GM19467 (cell line): Measurements from ENCODE around the gene KCNH3.
"Not testable (repeated sequence)": the region's sequence is repeated elsewhere in the genome, so short reads cannot be mapped to it uniquely, and the experiment has no call there.

Source experiments
- ATAC-seq: cut with Tn5 transposase; IDR thresholded peaks from one replicate; pipeline ENCODE4 v1.9.1; 2021; ENCODE audit warnings: mild to moderate bottlenecking, moderate library complexity; ENCODE audit not compliant: unreplicated experiment

KCNH3 gene, protein sequence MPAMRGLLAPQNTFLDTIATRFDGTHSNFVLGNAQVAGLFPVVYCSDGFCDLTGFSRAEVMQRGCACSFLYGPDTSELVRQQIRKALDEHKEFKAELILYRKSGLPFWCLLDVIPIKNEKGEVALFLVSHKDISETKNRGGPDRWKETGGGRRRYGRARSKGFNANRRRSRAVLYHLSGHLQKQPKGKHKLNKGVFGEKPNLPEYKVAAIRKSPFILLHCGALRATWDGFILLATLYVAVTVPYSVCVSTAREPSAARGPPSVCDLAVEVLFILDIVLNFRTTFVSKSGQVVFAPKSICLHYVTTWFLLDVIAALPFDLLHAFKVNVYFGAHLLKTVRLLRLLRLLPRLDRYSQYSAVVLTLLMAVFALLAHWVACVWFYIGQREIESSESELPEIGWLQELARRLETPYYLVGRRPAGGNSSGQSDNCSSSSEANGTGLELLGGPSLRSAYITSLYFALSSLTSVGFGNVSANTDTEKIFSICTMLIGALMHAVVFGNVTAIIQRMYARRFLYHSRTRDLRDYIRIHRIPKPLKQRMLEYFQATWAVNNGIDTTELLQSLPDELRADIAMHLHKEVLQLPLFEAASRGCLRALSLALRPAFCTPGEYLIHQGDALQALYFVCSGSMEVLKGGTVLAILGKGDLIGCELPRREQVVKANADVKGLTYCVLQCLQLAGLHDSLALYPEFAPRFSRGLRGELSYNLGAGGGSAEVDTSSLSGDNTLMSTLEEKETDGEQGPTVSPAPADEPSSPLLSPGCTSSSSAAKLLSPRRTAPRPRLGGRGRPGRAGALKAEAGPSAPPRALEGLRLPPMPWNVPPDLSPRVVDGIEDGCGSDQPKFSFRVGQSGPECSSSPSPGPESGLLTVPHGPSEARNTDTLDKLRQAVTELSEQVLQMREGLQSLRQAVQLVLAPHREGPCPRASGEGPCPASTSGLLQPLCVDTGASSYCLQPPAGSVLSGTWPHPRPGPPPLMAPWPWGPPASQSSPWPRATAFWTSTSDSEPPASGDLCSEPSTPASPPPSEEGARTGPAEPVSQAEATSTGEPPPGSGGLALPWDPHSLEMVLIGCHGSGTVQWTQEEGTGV

DNA sequence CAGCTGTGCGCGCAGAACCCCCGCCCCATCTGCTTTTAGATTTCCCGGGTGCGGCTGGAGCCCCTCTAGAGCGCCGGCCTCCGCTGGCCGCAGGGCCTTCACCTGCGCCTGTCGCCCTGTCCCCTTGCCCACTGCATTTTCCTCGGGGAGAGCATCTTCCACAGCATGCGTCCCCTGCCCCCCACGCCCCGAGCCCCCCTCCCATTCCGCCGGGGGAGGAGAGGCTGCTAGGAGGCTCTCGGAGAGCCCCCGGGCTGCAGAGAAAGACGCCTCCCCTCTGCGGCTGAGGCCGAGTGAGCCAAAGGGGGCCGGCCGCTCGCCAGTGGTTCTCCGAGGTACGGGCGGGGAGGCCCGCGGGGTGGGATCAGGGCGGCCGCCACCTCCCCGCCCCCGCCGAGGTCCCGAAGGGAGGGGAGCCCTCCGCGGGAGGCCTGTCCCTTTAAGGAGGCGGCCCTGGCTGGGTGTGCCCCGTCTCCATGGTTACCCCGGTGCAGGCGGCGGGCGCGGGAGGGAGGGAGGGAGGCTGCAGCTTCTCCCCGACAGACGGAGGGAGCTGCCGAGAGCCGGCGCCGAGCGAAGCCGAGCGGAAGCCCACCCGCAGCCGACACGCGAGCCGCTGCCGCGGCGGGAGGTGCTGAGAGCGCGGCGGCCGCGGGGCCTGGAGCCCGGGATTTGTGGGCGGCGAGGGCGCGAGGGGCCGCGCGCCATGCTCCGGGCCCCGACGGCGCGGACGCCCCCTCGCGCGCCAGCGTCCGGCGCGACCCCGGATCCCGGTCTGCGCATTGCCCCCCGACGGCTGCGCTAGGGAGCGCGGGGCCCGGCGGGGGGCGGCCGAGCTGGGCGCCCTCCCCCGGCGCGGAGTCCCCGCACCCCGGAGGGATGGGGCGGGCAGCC lies at the start of gene KCNH3:
Gene KCNH3 (plus strand): TSS at position 521 of the 894 bp plus-strand sequence. CDS start 387 bp downstream, outside the sequence.
- no peak for ATAC-seq

DNA sequence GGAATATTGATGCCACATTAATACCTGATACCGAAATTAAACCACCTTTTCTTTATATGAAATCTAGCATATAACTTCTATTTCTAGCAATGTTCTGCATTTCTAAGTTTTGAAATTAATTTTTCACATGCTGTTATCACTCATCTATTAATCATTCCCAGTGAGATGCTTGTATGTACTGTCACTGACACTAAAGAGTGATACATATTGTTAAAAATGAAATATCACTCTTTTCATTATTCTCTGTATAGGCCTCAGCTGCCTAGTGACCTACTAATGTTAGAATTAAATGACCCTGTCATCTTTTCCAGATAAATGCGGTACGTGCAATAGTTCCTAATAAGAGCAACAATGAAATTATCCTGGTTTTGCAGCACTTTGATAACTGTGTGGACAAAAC lies 49.7 kb upstream of the KCNH3 start:
- no peak for ATAC-seq

DNA sequence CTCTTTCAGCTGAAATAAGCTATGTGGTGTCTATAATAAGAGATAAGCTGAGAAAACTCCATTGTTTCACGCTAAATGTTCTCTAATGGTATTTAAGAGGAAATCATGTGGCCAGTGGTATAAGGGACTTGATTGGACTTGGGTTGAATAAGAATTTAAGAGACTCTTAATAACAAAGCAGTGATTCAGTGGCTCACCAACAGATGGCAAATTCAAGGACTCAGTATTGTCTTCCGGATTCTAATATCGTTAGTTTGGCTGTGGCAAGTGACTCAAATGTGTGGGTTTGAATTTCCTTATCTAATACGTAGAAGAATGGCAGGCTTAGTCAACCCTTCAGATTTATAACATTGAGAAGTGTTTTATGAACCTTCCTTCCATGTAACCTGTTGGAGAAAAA lies 49.1 kb upstream of the KCNH3 start:
- no peak for ATAC-seq

DNA sequence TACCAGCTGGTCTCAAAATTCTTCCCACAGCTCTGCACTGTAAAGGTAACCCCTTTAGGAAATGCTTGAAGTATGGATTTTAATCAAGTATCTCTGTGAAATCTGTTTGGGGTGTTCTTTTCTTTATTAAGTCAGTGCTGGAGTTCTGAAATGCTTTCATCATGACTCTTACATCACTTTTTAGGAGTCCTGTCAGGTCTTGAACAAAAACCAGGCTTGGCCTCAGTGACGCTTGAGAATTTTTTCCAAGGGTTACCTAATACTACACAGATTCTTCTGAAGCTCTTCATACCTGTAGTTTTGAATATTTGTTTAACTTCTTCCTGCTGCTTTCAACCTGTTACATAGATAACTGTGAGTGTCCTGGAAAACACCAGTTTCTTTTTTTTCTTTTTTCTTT lies 47.0 kb upstream of the KCNH3 start:
- no peak for ATAC-seq

DNA sequence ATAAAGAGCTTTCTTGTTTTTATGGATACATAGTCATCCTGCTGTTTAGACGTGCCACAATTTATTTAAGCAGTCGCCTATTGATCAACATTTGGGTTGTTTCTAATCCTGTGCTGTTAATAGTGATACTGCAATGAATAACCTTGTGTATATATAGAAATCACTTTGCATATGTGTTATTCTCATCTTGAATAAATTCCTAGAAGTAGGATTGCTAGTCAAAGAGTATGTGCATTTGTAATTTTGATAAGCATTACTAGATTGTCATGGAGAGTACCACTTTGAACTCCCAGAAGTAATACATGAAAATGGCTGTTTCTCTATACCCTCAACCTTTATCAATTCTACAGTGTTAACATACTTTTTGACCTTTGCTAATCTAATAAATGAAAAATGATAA lies 44.9 kb upstream of the KCNH3 start:
- ATAC-seq, result no peak

DNA sequence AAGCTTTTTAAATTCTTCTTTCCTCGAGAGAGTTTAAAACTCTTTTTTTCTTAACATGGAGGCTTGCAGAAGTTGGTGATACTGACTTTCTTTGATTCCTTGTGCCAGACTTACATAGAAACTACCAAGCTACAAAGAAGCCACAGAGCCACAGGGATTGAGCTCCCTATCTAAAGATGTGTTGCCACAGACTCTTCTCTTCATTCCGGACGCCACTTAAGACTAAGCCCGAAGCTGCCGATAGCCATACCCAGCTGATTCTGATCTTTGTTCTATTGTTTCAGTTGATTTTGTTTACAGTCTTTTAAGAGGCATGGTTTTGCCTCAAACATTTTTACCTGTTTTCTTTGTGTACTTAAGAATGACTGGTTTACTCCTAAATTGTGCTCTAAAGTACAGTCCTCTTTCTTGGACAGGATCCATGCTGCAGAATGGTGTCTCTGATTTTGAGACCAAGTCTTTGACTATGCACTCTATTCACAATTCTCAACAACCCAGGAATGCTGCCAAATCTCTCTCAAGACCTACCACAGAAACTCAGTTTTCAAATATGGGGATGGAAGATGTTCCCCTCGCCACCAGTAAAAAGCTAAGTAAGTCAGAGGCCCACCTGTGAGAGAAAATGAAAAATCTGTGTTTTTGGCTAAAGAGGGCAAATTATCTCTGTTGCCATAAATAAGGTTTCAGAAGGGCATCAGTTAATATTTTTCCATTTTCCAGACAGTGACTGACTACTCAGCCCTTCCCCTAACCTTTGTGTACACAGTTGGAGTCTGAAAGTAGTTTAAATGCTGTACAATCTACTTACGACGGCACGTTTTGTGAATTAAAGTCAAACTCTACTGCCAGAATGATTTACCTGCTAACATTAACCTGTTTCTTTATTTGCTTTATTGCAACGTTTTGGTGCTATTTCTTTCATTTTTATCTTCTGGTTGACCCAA lies 42.1 kb upstream of the KCNH3 start:
- no peak for ATAC-seq

DNA sequence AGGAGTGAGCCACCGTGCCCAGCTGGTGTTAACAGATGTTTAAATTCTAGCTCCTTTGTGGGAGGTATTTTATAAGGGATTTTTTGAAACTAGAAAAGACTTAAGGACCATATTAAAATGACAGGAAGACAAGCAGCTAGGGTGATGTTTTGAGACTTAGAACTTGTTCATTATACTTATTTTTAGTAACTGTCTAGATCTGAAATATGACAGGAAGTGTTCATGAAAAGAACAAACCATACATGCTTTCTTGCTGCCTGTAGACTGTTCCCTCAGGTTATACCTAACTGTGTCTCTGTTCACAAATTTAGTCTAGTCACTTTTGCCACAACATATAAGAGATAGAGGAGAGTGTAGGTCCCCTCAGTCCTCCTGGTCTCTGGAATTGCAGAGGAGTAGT lies 36.9 kb upstream of the KCNH3 start:
- no peak for ATAC-seq

DNA sequence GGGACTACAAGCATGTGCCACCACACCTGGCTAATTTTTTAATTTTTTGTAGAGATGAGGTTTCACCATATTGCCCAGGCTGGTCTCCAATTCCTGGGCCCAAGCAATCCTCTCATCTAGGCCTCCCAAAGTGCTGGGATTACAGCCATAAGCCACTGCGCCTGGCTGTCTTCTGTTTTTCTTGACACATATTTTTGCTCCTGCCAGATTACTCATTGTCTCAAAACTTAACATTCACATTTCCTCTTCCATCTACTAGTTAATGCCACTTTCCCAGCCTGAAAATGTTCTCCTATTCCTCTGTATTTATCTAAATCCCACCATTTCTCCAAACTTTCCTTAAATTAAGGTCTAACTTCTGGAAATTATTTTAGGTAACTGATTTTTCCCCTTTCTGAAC lies 36.2 kb upstream of the KCNH3 start:
- ATAC-seq, result no peak

DNA sequence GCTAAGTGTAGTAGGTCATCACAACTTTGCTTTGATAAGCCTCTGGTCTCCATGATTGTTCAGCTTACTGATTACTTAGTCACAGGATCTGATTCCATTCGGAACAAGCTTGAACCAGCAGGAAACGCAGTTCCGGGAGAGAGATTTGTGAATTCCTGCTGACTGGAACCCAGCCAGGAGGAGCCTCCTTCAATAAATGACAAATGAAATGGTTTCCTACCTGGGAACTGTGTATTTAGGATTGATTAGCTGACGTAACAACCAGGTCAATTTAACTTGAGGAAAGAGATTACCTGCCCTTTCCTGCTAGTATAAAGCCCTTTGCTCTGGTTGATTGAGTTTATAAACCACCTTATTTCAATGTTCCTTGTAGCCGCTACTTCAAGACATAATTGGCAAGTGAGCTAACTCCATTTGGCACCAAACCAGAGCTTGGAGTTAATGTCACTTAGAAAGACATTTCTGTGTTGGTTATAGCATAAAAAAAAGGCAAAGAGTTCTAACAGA lies 35.1 kb upstream of the KCNH3 start:
- no peak for ATAC-seq

DNA sequence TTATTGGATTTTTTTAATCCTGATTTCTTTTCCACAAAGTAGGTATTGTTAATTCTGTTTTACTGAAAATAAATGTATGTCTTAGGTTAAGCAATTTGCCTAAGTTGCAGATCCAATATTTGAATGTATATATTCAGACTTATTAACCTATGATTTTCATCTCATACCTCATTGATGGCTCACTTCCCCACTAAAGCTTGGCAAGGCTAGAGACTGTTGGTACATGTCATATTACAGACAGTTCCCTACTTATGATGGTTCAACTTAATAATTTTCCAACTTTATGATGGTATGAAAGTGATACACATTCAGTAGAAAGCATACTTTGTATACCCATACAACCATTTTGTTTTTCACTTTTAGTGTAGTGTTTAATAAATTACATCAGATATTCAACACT lies 33.2 kb upstream of the KCNH3 start:
- ATAC-seq, result no peak

DNA sequence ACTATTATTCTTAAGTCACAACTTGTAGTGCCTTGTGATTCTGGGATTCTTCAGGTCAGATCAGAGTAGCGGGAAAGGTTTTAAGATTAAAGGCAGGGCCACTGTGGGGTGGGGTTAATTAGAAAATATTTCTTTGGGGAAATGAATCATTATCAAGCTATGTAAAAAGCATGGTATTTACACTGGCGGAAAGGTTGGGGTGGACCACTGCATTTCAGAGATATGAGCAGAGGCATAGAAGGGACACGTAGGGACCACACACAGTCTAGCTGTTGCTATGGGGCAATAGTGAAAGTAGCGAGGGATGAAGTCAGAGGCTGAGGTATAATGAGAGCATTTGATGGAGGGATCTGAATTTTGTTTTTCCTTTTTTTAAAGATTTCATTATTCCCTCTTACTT lies 31.7 kb upstream of the KCNH3 start:
- ATAC-seq, result no peak

DNA sequence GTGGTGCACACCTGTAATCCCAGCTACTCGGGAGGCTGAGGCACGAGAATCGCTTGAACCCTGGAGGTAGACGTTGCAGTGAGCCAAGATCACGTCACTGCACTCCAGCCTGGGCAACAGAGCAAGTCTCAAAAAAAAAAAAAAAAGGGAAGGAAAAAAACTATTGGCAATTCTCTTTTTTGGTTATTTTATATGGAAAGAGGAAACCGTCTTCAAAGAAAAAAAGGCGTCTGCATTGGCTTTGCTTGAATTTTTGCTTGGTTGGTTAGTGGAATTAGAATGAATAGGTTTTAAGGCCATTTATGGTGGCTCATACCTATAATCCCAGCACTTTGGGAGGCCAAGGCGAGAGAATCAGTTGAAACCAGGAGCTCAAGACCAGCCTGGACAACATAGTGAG lies 29.1 kb upstream of the KCNH3 start:
- ATAC-seq, result not testable (repeated sequence)

DNA sequence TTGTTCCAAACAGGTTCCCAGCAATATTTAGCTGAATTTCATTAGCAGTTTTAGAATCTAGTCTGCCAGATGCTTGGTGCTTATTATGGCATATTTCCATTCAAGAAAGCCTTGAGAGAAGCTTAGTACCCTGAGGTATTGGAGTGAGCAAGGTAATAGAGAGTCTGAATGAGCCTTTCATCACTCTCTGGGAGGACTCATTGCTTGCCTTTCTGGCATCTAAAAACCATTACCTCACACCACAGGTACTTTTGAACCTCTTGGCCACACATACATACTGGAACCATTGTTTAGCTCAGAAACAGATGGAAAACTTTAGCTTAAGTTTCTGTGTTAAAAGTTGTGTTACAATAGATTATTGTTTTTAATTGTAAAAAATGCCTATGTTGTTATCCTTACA lies 27.4 kb upstream of the KCNH3 start:
- no peak for ATAC-seq

DNA sequence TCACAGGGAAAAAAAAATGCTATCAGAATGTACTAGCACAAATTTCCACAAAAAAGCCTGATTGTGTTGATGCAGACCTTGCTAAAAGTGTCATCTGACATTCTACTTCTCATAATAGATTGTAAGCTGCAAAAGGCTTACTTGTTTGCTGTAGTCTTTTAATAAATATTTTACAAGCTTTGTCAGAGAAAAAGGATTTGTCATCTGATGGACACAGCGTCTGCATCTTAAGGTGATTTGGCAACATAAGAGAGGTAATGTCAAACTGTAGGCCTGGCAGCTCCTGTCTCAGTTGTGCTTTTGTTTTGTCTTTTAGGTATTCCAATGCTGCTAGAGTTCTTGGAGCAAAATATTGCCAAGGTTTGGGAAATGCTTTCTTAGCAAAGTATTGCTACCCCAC lies 26.3 kb upstream of the KCNH3 start:
- ATAC-seq, result no peak

DNA sequence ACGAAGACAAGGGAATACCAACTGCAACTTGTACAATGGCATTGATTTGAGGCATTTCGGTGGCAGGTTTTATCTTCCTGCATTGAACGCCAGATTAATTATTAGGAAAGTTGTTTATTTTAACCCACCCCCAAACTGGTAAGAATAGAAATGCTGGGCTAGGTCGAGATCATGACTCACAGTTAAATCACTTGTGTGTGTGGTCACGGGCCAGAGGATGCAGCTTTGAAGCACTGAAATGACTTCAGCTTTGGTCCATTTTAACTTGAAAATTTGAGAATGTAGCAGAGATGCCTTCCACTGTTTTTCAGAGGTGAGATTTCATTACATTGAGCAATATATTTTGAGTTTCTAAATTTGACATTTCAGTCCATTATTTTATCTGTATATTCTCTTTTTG lies 23.6 kb upstream of the KCNH3 start:
- ATAC-seq, result no peak

DNA sequence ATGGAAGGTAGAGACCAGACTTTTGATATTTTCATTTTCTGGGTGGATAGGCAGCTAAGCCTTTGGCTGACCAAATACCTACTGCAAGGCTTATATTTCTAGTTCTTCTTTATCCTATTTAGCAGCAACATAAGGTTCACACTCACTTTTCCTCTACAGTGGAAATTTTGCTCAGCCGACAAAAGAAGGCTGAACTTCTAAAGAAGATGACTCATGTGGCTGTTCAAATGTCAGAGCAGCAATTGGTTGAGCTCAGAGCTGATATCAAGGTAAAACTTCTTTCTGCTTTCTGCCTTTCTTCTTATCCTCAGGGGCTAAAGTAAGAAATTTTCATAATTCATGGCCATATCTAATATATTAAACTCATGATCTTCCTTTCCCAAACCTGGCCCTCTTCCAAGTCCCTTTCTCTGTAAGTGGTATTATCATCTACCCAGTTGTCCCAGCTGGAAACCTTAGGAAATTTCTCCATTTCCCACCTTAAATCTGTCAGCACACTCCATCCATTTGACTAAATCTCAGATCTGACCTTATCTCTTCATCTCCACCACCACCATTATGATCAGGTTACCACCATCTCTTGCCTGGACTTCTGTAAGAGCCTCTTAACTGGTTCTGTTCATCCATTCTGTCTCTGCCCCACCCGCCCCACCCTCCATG lies 19.8 kb upstream of the KCNH3 start:
- no peak for ATAC-seq

DNA sequence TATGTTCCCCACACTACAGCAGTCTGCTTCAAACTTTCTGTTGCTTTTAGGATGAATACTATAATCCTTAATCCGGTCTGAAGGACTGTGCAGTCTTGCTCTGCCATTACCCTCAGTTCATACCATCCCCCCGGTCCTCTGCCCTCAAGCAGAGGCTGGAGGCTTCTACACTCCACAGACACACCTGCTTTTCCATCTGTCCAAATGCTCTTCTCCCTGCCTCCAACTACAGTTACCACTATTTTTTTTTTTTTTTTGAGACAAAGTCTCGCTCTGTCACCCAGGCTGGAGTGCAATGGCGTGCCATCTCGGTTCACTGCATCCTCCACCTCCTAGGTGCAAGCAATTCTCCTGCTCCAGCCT lies 19.3 kb upstream of the KCNH3 start:
- ATAC-seq, result no peak

DNA sequence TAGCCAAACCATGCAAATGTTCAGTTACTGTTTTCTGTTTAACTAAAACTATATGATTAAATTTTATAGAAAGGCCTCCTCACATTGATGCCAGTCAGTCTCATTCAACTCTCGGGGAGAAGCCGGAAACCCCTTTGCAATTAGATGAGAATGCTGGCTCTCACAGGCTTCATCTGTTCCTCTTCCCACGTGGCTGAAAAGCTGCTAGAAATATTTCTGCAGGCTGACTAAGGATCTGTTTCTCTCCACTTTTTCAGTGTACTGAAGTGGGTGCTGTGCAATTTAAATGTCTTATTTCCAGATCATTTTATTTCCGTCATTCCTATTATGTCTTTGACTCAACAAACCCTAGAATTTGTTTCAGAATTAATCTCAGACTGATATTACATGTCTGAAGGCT lies 17.4 kb upstream of the KCNH3 start:
- ATAC-seq, result no peak
